K562 (cell line): ENCODE data around the gene DRGX. TPM values are rescaled to one million over a fixed set of nuclear protein-coding genes. Genes with fewer than 3 reads are reported as not detected.

ENCODE experiments used
- ATAC-seq: fragments of 200-7000 bp; cut with Tn5 transposase; 3 replicates; pipeline ENCODE4 v1.9.1; 2020; ENCODE audit warnings: moderate library complexity
- BruUV-seq: library from RNA; stranded (reverse); fragments of 400-500 nt; replicated peaks from 2 replicates; lab custom pipeline; 2021; lab: Mats Ljungman, UMichigan
- CTCF ChIA-PET: fragments of 300-600 bp; formaldehyde crosslinking; extraction: SDS; loops from one replicate; lab custom pipeline; 2021; ENCODE audit warnings: low intra/inter-chr PET ratio; lab: Yijun Ruan, JAX
- POLR2A ChIA-PET: fragments of 300-600, 350-650 bp; sonication (Branson Sonifier 250); formaldehyde crosslinking; extraction: SDS; loops from one replicate; lab custom pipeline; 2021; ENCODE audit warnings: antibody characterized with exemption, inconsistent platforms; lab: Yijun Ruan, JAX
- DNase-seq, 4 experiments: peaks; one replicate each; pipeline versions ENCODE4 v3.0.0 to v3.0.0-alpha.2; 2011 to 2018; ENCODE audit warnings: low spot score in 3 of 4, mixed read lengths in 3 of 4; ENCODE audit errors: extremely low read depth in 1 of 4
- FAIRE-seq: peaks from 2 replicates; lab custom pipeline; 2011; peaks lifted over from hg19 to GRCh38; lab: Jason Lieb, UNC
- H2AFZ ChIP-seq: 2 replicates; pipeline ENCODE4 v1.6.0; 2011; ENCODE audit warnings: low read depth, low read length, control low read depth, inconsistent platforms
- H3K27ac ChIP-seq: fragments of 200-600 bp; 3 replicates; pipeline ENCODE4 v1.8.0; 2011; ENCODE audit warnings: low read depth, mild to moderate bottlenecking, control low read depth, inconsistent platforms, low read length, moderate library complexity, mixed read lengths; ENCODE audit errors: extremely low read depth
- H3K27me3 ChIP-seq, 2 experiments: fragments of 300-600 bp in 1 of 2; 2 replicates in 1 of 2; 3 replicates in 1 of 2; pipeline versions ENCODE4 v1.6.0 to v1.8.0; 2011; ENCODE audit warnings: inconsistent platforms in 2 of 2, low read length in 2 of 2, mild to moderate bottlenecking in 1 of 2, mixed read lengths in 1 of 2, moderate library complexity in 1 of 2; ENCODE audit not compliant: control insufficient read depth in 2 of 2, insufficient read depth in 2 of 2
- H3K36me3 ChIP-seq: fragments of 300-600 bp; 3 replicates; pipeline ENCODE4 v1.8.0; 2011; ENCODE audit warnings: mild to moderate bottlenecking, low read length, inconsistent platforms; ENCODE audit not compliant: control insufficient read depth, insufficient read depth
- H3K4me1 ChIP-seq, 2 experiments: fragments of 200-600 bp in 1 of 2; replicated peaks in 1 of 2; 2 replicates in 1 of 2; 3 replicates in 1 of 2; pipeline versions ENCODE4 v1.5.1 to v1.8.0; 2011; ENCODE audit warnings: inconsistent platforms in 2 of 2, low read length in 2 of 2, mild to moderate bottlenecking in 1 of 2, mixed read lengths in 1 of 2, moderate library complexity in 1 of 2; ENCODE audit not compliant: control insufficient read depth in 2 of 2, insufficient read depth in 2 of 2
- H3K4me2 ChIP-seq: 2 replicates; pipeline ENCODE4 v1.6.1; 2011; ENCODE audit warnings: low read length, control low read depth, inconsistent platforms, mixed read lengths; ENCODE audit not compliant: insufficient read depth
- H3K4me3 ChIP-seq: fragments of 200-600 bp; sonication (generic), shearing (Covaris generic); 2 replicates; pipeline ENCODE4 v1.5.1; 2016; ENCODE audit warnings: control low read depth, inconsistent platforms
- H3K79me2 ChIP-seq: fragments of 200-600 bp; 3 replicates; pipeline ENCODE4 v1.8.0; 2011; ENCODE audit warnings: low read length, inconsistent platforms; ENCODE audit not compliant: control insufficient read depth, insufficient read depth
- H3K9ac ChIP-seq, 2 experiments: 2 replicates each; pipeline versions ENCODE4 v1.6.0 to v1.6.1; 2011; ENCODE audit warnings: low read depth in 2 of 2, low read length in 2 of 2, control low read depth in 1 of 2, inconsistent platforms in 1 of 2, mild to moderate bottlenecking in 1 of 2, mixed read lengths in 1 of 2; ENCODE audit not compliant: insufficient read depth in 1 of 2
- H3K9me1 ChIP-seq: one replicate; pipeline ENCODE4 v1.6.0; 2011; ENCODE audit warnings: inconsistent platforms, mild to moderate bottlenecking, low read length, moderate library complexity; ENCODE audit not compliant: control insufficient read depth, insufficient read depth
- H3K9me3 ChIP-seq: replicated peaks from 2 replicates; pipeline ENCODE4 v1.5.1; 2011; ENCODE audit warnings: low read depth, low read length, inconsistent platforms; ENCODE audit not compliant: control insufficient read depth, insufficient read depth
- H4K20me1 ChIP-seq: replicated peaks from 2 replicates; pipeline ENCODE4 v1.6.1; 2011; ENCODE audit warnings: low read length, inconsistent platforms, mixed read lengths; ENCODE audit not compliant: control insufficient read depth, insufficient read depth
- CHD7 ChIP-seq: fragments of 200-600 bp; sonication (generic); IDR thresholded peaks from one replicate; pipeline ENCODE4 v1.6.1; 2012; ENCODE audit warnings: mild to moderate bottlenecking, low read depth, low read length, inconsistent platforms
- HMGN3 ChIP-seq: IDR thresholded peaks from 2 replicates; pipeline ENCODE4 v1.6.1; 2011; ENCODE audit warnings: borderline replicate concordance, low read depth, mild to moderate bottlenecking, mixed read lengths, low read length; ENCODE audit not compliant: insufficient read length; ENCODE audit errors: extremely low read depth
- HNRNPK ChIP-seq: fragments of 200-400 bp; formaldehyde crosslinking; IDR thresholded peaks from one replicate; pipeline ENCODE4 v1.6.1; 2018; ENCODE audit warnings: mild to moderate bottlenecking, low read depth, low read length; ENCODE audit not compliant: poor library complexity, severe bottlenecking
- MED1 ChIP-seq: sonication (generic); formaldehyde crosslinking; IDR thresholded peaks from 2 replicates; pipeline ENCODE4 v1.8.1; 2023; ENCODE audit warnings: missing genetic modification reagents, borderline replicate concordance
- NFIC ChIP-seq: fragments of 450-650 bp; IDR thresholded peaks from 2 replicates; pipeline ENCODE4 v1.6.1; 2017; ENCODE audit warnings: mild to moderate bottlenecking, inconsistent platforms
- NR2C1 ChIP-seq, 2 experiments: fragments of 450-650 bp; IDR thresholded peaks; 2 replicates each; pipeline ENCODE4 v1.6.1; 2017; ENCODE audit warnings: mild to moderate bottlenecking in 2 of 2, antibody characterized with exemption in 1 of 2, inconsistent platforms in 1 of 2, missing compliant biosample characterization in 1 of 2, missing genetic modification characterization in 1 of 2
- PCBP1 ChIP-seq: fragments of 200-400 bp; formaldehyde crosslinking; IDR thresholded peaks from 2 replicates; pipeline ENCODE4 v1.6.1; 2018; ENCODE audit warnings: mild to moderate bottlenecking, low read depth, low read length; ENCODE audit not compliant: poor library complexity, severe bottlenecking
- RAD51 ChIP-seq: fragments of 450-650 bp; IDR thresholded peaks from 2 replicates; pipeline ENCODE4 v1.7.1; 2016; ENCODE audit warnings: low read depth, mild to moderate bottlenecking, borderline replicate concordance
- RFX1 ChIP-seq: fragments of 450-650 bp; IDR thresholded peaks from 2 replicates; pipeline ENCODE4 v1.6.1; 2016; ENCODE audit warnings: mild to moderate bottlenecking, moderate library complexity
- STAT5B ChIP-seq: fragments of 250-450 bp; sonication (Bioruptor Pico); IDR thresholded peaks from 2 replicates; pipeline ENCODE4 v1.8.0; 2021; ENCODE audit warnings: mild to moderate bottlenecking, inconsistent platforms
- ZNF830 ChIP-seq: fragments of 250-450 bp; sonication (Bioruptor Pico); IDR thresholded peaks from 2 replicates; pipeline ENCODE4 v1.5.0; 2021; ENCODE audit warnings: mild to moderate bottlenecking
- WGBS: fragments of 100-300 bp; shearing (Covaris generic); methylation state at CpG from one replicate; pipeline ENCODE4 v1.1.6; 2016; ENCODE audit warnings: low coverage, mixed read lengths; ENCODE audit not compliant: insufficient coverage; ENCODE audit errors: missing lambda C conversion rate; 5-methylcytosine and 5-hydroxymethylcytosine counted together
- in situ Hi-C: fragments of 300-500 bp; cut with MboI; formaldehyde crosslinking; loops from 4 replicates; pipeline ENCODE4 v1.15.0; 2018; ENCODE audit warnings: inconsistent platforms, mixed read lengths
- intact Hi-C: fragments of 100-400 bp; cut with micrococcal nuclease; formaldehyde crosslinking; loops from 2 replicates; pipeline ENCODE4 v1.14.2; 2022
- polyA plus RNA-seq, 8 experiments: library from polyadenylated mRNA; depleted of rRNA in 4 of 8; stranded (reverse) in 5 of 8; unstranded in 3 of 8; fragments of >200 nt; fragmentation: Nextera tagmentation in 2 of 8; fragmentation: Illumina TruSeq in 1 of 8; extraction: Ambion mirVana in 2 of 8; extraction: Trizol in 1 of 8; gene quantifications; 2 replicates each; pipeline versions ENCODE4 v1.2.1 to v1.2.3, GENCODE V29; 2011 to 2014; ENCODE audit warnings: inconsistent platforms in 1 of 8, missing spikeins in 1 of 8
- total RNA-seq, 7 experiments: library from RNA; depleted of rRNA in 6 of 7; stranded (reverse); fragments of >200 nt in 6 of 7; fragmentation: Illumina TruSeq in 2 of 7; extraction: Trizol in 2 of 7; gene quantifications; 2 replicates each; pipeline versions ENCODE4 v1.2.1 to v1.2.3, GENCODE V29; 2011 to 2021; ENCODE audit warnings: low replicate concordance in 1 of 7

Gene DRGX
- total and polyA plus RNA-seq, 9 of the 15 experiments (the other 6 are each of a cell fraction or from before 2014, with no cell fraction given): not detected

DNA sequence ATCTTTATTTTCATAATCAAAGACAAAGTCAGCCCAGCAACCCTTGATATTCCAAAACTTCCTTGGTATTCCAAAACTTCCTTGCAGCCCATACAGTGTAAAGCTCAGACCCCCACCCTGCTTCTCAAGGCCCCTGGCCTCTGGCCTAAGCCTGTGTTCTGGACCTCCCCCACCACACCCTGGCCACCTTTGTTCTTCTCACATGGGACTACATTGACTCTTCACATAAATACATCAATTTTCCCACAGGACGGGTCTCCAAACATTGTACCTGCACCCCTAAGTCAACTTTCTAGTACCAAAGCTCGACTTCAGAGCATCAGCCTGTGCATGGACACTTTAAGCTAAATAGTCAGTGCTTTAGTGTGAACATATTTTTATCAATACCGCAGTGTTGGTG, 40.7 kb downstream of the DRGX start:
- H2AFZ ChIP-seq: no peak overlapping the region
- WGBS: 2% methylated on average over 3 of the region's 3 CpGs
- H3K27ac ChIP-seq: no peak overlapping the region
- no peak overlapping the region for H3K4me3 ChIP-seq
- no peak for ATAC-seq
- no peak for DNase-seq
- no peak for FAIRE-seq
- peaks cover 3 to 34% of the 10 kb centered on the region in 2 experiments; a peak in 3 of 5 replicates for H3K27me3 ChIP-seq
- H3K9ac ChIP-seq: no peak overlapping the region
- no peaks in the 10 kb centered on the region for H4K20me1 ChIP-seq
- BruUV-seq: no TSS peak
- no peaks in the 10 kb centered on the region; a peak in 1 of 5 replicates for H3K4me1 ChIP-seq
- in situ Hi-C loops (no loop called here), intact Hi-C loops (no loop called here)
- H3K4me2 ChIP-seq: no peak overlapping the region
- 0 out of 2 replicates have a peak, but pooled peaks cover 3% of the 10 kb centered on the region for H3K9me3 ChIP-seq
- ChIA-PET POLR2A (interaction anchor here (1.0 to 1.2 kb wide), 3 partner anchors 9 to 20 kb away, joined by 3 to 4 read pairs (median 3); no protein-coding TSS in a partner anchor), CTCF (no interaction called here)
- no peaks in the 10 kb centered on the region for H3K79me2 ChIP-seq
- no peaks in the 10 kb centered on the region for H3K9me1 ChIP-seq
- no peaks in the 10 kb centered on the region for H3K36me3 ChIP-seq
- no peak for TF ChIP-seq PCBP1
- no peak for TF ChIP-seq CHD7
- no peak for TF ChIP-seq RFX1
- no peak for TF ChIP-seq NR2C1 (IDR thresholded peaks at IDR 0.05)
- no peak for TF ChIP-seq NR2C1 (tag; IDR thresholded peaks at IDR 0.05)
- no peak for TF ChIP-seq HMGN3
- no peak for TF ChIP-seq HNRNPK
- no peak for TF ChIP-seq MED1
- no peak for TF ChIP-seq ZNF830 (CRISPR knock-in tag)
- no peak for TF ChIP-seq NFIC
- no peak for TF ChIP-seq RAD51
- no peak for TF ChIP-seq STAT5B (CRISPR knock-in tag)
